ENCODE data around the gene CUL4A.

CUL4A gene

GRCh38 chr13:113220141-113220598 lies 10.8 kb downstream of the CUL4A start:
- Histone ChIP-seq H3F3A (ENCODE audit: insufficient read depth) (0 out of 2 replicates have a peak, but pooled peaks cover 4% of the 10 kb centered on the region), H3K79me2 (ENCODE audit: insufficient read depth, low read length) (peaks cover 80% of the 10 kb centered on the region), H3K36me3 (ENCODE audit: low read length) (peaks cover 6% of the 10 kb centered on the region; the same call in 1 of the 2 replicates), H3K9me3 (ENCODE audit: insufficient read depth, low read length) (no peaks in the 10 kb centered on the region), H4K20me1 (ENCODE audit: low read depth, low read length) (peaks cover 17% of the 10 kb centered on the region), H3K4me3 (ENCODE audit: insufficient read depth, low read length, poor library complexity, severe bottlenecking) (no peak overlapping the region), H3K9ac (ENCODE audit: low read length) (no peak overlapping the region), H3K27me3 (ENCODE audit: low read length) (no peaks in the 10 kb centered on the region), H3K27ac (ENCODE audit: low read depth, low read length) (no peak overlapping the region), H3K9me2 (replicated peaks; ENCODE audit: insufficient read depth, low read length) (no peaks in the 10 kb centered on the region), H3K4me2 (ENCODE audit: low read depth, low read length, poor library complexity, severe bottlenecking) (no peak overlapping the region), H2AFZ (ENCODE audit: low read depth, low read length, severe bottlenecking) (no peak overlapping the region)
- TF ChIP-seq, protein P1, sequence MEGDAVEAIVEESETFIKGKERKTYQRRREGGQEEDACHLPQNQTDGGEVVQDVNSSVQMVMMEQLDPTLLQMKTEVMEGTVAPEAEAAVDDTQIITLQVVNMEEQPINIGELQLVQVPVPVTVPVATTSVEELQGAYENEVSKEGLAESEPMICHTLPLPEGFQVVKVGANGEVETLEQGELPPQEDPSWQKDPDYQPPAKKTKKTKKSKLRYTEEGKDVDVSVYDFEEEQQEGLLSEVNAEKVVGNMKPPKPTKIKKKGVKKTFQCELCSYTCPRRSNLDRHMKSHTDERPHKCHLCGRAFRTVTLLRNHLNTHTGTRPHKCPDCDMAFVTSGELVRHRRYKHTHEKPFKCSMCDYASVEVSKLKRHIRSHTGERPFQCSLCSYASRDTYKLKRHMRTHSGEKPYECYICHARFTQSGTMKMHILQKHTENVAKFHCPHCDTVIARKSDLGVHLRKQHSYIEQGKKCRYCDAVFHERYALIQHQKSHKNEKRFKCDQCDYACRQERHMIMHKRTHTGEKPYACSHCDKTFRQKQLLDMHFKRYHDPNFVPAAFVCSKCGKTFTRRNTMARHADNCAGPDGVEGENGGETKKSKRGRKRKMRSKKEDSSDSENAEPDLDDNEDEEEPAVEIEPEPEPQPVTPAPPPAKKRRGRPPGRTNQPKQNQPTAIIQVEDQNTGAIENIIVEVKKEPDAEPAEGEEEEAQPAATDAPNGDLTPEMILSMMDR (IDR thresholded peaks at IDR 0.05; ENCODE audit: insufficient read depth, low read length, poor library complexity, severe bottlenecking) = no peak
- TF ChIP-seq EZH2phosphoT487 (conservative IDR thresholded peaks at IDR 0.05; ENCODE audit: low read length) = no peak

GRCh38 chr13:113220877-113221276 lies 11.5 kb downstream of the CUL4A start:
- Histone ChIP-seq H3K9ac (ENCODE audit: low read length) (no peak overlapping the region), H3K4me2 (ENCODE audit: low read depth, low read length, poor library complexity, severe bottlenecking) (no peak overlapping the region), H3K79me2 (ENCODE audit: insufficient read depth, low read length) (peaks cover 75% of the 10 kb centered on the region), H3K36me3 (ENCODE audit: low read length) (peaks cover 7% of the 10 kb centered on the region; the same call in 1 of the 2 replicates), H3K4me3 (ENCODE audit: insufficient read depth, low read length, poor library complexity, severe bottlenecking) (no peak overlapping the region), H3K9me3 (ENCODE audit: insufficient read depth, low read length) (no peaks in the 10 kb centered on the region), H3K27me3 (ENCODE audit: low read length) (no peaks in the 10 kb centered on the region), H4K20me1 (ENCODE audit: low read depth, low read length) (peaks cover 17% of the 10 kb centered on the region), H3K27ac (ENCODE audit: low read depth, low read length) (no peak overlapping the region), H2AFZ (ENCODE audit: low read depth, low read length, severe bottlenecking) (no peak overlapping the region), H3F3A (ENCODE audit: insufficient read depth) (0 out of 2 replicates have a peak, but pooled peaks cover 4% of the 10 kb centered on the region), H3K9me2 (replicated peaks; ENCODE audit: insufficient read depth, low read length) (no peaks in the 10 kb centered on the region)
- TF ChIP-seq EZH2phosphoT487 (conservative IDR thresholded peaks at IDR 0.05; ENCODE audit: low read length) = no peak

DNA sequence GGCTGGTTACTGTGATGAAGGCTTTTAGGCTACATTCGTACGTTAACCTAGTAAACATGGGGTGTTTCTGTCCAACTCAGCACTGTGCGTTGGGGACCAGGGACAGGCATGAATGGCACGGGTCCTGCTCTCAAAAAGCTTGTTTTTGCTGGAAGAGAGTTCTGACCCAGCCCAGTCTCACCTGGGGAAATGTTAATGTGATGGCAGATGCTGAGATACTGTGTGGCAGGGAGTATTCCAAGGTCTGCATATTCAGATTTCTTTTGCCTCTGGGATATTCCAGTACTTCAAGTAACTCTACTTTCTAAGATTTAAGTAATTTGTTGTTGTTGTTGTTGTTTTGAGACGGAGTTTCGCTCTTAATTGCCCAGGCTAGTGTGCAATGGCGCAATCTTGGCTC lies 13.7 kb downstream of the CUL4A start:
- Histone ChIP-seq H3K4me2 (ENCODE audit: low read depth, low read length, poor library complexity, severe bottlenecking) (no peak overlapping the region), H4K20me1 (ENCODE audit: low read depth, low read length) (peaks cover 8% of the 10 kb centered on the region), H3K9ac (ENCODE audit: low read length) (no peak overlapping the region), H3K9me3 (ENCODE audit: insufficient read depth, low read length) (no peaks in the 10 kb centered on the region), H3K36me3 (ENCODE audit: low read length) (peaks cover 10% of the 10 kb centered on the region; the same call in 1 of the 2 replicates), H3F3A (ENCODE audit: insufficient read depth) (no peaks in the 10 kb centered on the region), H3K79me2 (ENCODE audit: insufficient read depth, low read length) (peaks cover 53% of the 10 kb centered on the region), H2AFZ (ENCODE audit: low read depth, low read length, severe bottlenecking) (no peak overlapping the region), H3K27me3 (ENCODE audit: low read length) (no peaks in the 10 kb centered on the region), H3K4me3 (ENCODE audit: insufficient read depth, low read length, poor library complexity, severe bottlenecking) (no peak overlapping the region), H3K9me2 (replicated peaks; ENCODE audit: insufficient read depth, low read length) (no peaks in the 10 kb centered on the region), H3K27ac (ENCODE audit: low read depth, low read length) (no peak overlapping the region)
- no peak for TF ChIP-seq EZH2phosphoT487 (conservative IDR thresholded peaks at IDR 0.05; ENCODE audit: low read length)
- TF ChIP-seq, protein P1 (IDR thresholded peaks at IDR 0.05; ENCODE audit: insufficient read depth, low read length, poor library complexity, severe bottlenecking) = no peak

DNA sequence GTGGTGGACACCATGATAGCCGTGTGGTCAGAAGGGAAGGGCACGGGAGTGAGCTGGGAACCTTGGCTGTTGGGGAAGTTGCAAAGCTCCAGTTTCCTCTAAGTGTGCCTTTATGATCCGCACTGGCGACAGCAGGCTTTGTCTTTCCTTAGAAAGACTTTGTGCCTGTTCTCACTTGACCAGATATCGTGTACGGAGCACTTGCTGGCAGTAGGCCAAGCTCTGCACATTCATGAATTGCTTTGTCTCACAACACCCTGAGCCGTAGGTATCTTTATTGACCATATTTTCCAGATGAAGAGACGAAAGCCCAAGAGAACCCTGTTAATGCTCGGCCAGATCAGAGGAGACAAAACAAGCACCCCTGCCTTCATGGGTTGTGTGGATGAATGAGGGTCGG lies 15.1 kb downstream of the CUL4A start:
- Histone ChIP-seq H3K4me2 (ENCODE audit: low read depth, low read length, poor library complexity, severe bottlenecking) (no peak overlapping the region), H3K27me3 (ENCODE audit: low read length) (no peaks in the 10 kb centered on the region), H3K36me3 (ENCODE audit: low read length) (peaks cover 8% of the 10 kb centered on the region; the same call in 1 of the 2 replicates), H3K27ac (ENCODE audit: low read depth, low read length) (no peak overlapping the region), H3K79me2 (ENCODE audit: insufficient read depth, low read length) (peaks cover 38% of the 10 kb centered on the region), H3K4me3 (ENCODE audit: insufficient read depth, low read length, poor library complexity, severe bottlenecking) (no peak overlapping the region), H4K20me1 (ENCODE audit: low read depth, low read length) (no peaks in the 10 kb centered on the region), H3K9ac (ENCODE audit: low read length) (no peak overlapping the region), H2AFZ (ENCODE audit: low read depth, low read length, severe bottlenecking) (no peak overlapping the region), H3K9me3 (ENCODE audit: insufficient read depth, low read length) (no peaks in the 10 kb centered on the region), H3K9me2 (replicated peaks; ENCODE audit: insufficient read depth, low read length) (no peaks in the 10 kb centered on the region), H3F3A (ENCODE audit: insufficient read depth) (no peaks in the 10 kb centered on the region)
- TF ChIP-seq EZH2phosphoT487 (conservative IDR thresholded peaks at IDR 0.05; ENCODE audit: low read length) = no peak
- TF ChIP-seq, protein P1 (IDR thresholded peaks at IDR 0.05; ENCODE audit: insufficient read depth, low read length, poor library complexity, severe bottlenecking) = no peak

All from SU-DHL-6 (cell line).